ENCODE results near the gene ACO2. TPM values are rescaled to one million over a fixed set of nuclear protein-coding genes. Genes with fewer than 3 reads are reported as not detected.
A peak's percentile ranks its signal among the peaks of the same experiment; 100 is the strongest.

ACO2 gene
- total and polyA plus RNA-seq, 2 of the 13 experiments (the other 11 are each of a cell fraction or from before 2014, with no cell fraction given), result 19.2 to 45.6 TPM

DNA sequence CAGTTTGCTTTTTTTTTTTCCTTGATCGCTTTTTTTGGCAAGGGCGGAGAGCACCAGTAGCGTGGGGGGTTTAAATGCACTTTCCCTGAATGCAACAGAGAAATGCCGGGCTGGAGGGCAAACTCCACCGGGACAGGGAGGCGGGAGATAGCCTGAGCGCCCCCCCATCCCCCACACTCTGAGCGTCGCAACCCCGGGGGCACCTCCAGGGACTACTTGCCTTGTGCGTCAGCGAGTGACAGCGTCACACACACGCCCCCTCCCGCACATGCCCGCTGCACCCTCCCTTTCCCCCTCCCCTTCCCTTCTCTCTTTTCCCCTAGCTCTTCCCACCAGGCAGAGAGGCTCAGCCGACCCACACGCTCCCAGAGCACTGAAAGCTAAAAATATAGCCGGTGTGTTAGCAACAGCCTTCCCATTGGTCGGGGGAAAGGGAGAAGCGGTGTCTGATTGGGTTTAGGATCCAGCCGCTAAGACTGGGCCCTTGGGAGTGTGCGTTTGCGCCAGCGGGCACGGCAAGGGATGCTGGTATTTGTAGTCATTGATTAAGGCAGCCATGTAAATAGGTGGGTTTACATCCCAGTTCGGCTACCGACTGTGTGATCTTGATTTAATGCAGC, 20.6 kb upstream of the ACO2 start (continued):
- TF ChIP-seq, protein P1, sequence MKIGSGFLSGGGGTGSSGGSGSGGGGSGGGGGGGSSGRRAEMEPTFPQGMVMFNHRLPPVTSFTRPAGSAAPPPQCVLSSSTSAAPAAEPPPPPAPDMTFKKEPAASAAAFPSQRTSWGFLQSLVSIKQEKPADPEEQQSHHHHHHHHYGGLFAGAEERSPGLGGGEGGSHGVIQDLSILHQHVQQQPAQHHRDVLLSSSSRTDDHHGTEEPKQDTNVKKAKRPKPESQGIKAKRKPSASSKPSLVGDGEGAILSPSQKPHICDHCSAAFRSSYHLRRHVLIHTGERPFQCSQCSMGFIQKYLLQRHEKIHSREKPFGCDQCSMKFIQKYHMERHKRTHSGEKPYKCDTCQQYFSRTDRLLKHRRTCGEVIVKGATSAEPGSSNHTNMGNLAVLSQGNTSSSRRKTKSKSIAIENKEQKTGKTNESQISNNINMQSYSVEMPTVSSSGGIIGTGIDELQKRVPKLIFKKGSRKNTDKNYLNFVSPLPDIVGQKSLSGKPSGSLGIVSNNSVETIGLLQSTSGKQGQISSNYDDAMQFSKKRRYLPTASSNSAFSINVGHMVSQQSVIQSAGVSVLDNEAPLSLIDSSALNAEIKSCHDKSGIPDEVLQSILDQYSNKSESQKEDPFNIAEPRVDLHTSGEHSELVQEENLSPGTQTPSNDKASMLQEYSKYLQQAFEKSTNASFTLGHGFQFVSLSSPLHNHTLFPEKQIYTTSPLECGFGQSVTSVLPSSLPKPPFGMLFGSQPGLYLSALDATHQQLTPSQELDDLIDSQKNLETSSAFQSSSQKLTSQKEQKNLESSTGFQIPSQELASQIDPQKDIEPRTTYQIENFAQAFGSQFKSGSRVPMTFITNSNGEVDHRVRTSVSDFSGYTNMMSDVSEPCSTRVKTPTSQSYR (CRISPR knock-in tag; IDR thresholded peaks at IDR 0.05; ENCODE audit: borderline replicate concordance), result peak; percentile 98
- TF ChIP-seq TAF1 (CRISPR knock-in tag; IDR thresholded peaks at IDR 0.05) (peak; percentile 84), ZNF775 (CRISPR knock-in tag; IDR thresholded peaks at IDR 0.05; ENCODE audit: borderline replicate concordance) (no peak), NFE2L1 (CRISPR knock-in tag; IDR thresholded peaks at IDR 0.05; ENCODE audit: borderline replicate concordance) (no peak), ZNF616 (CRISPR knock-in tag; IDR thresholded peaks at IDR 0.05; ENCODE audit: low read depth) (0 out of 2 replicates have a peak, but pooled peaks have one; percentile 66), ZNF205 (CRISPR knock-in tag; IDR thresholded peaks at IDR 0.05) (no peak), RFXANK (CRISPR knock-in tag; IDR thresholded peaks at IDR 0.05) (peak; percentile 99), ZNF790 (CRISPR knock-in tag; IDR thresholded peaks at IDR 0.05; ENCODE audit: borderline replicate concordance) (0 out of 2 replicates have a peak, but pooled peaks have one; percentile 15), ZNF550 (CRISPR knock-in tag; IDR thresholded peaks at IDR 0.05; ENCODE audit: borderline replicate concordance) (no peak), KMT2A (CRISPR knock-in tag; IDR thresholded peaks at IDR 0.05) (peak; percentile 58; the same call in 1 of the 2 replicates), ZNF232 (CRISPR knock-in tag; IDR thresholded peaks at IDR 0.05; ENCODE audit: borderline replicate concordance) (no peak), ZNF329 (CRISPR knock-in tag; IDR thresholded peaks at IDR 0.05; ENCODE audit: low read depth) (no peak), ZNF75D (CRISPR knock-in tag; IDR thresholded peaks at IDR 0.05; ENCODE audit: borderline replicate concordance) (no peak), POGZ (CRISPR knock-in tag; IDR thresholded peaks at IDR 0.05) (peak; percentile 58; the same call in 1 of the 2 replicates), PHF20 (CRISPR knock-in tag; IDR thresholded peaks at IDR 0.05) (no peak), HCFC1 (IDR thresholded peaks at IDR 0.05; ENCODE audit: low read depth, low read length) (peak; percentile 86), ZFP1 (CRISPR knock-in tag; IDR thresholded peaks at IDR 0.05) (peak; percentile 42; the same call in 1 of the 2 replicates)
- TF ChIP-seq, protein P2, sequence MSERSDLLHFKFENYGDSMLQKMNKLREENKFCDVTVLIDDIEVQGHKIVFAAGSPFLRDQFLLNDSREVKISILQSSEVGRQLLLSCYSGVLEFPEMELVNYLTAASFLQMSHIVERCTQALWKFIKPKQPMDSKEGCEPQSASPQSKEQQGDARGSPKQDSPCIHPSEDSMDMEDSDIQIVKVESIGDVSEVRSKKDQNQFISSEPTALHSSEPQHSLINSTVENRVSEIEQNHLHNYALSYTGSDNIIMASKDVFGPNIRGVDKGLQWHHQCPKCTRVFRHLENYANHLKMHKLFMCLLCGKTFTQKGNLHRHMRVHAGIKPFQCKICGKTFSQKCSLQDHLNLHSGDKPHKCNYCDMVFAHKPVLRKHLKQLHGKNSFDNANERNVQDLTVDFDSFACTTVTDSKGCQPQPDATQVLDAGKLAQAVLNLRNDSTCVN (CRISPR knock-in tag; IDR thresholded peaks at IDR 0.05; ENCODE audit: borderline replicate concordance), result peak; percentile 15; the same call in 1 of the 2 replicates
- TF ChIP-seq, protein P3, sequence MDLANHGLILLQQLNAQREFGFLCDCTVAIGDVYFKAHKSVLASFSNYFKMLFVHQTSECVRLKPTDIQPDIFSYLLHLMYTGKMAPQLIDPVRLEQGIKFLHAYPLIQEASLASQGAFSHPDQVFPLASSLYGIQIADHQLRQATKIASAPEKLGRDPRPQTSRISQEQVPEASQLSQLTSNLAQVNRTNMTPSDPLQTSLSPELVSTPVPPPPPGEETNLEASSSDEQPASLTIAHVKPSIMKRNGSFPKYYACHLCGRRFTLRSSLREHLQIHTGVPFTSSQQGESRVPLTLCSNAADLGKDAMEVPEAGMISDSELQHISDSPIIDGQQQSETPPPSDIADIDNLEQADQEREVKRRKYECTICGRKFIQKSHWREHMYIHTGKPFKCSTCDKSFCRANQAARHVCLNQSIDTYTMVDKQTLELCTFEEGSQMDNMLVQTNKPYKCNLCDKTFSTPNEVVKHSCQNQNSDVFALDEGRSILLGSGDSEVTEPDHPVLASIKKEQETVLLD (CRISPR knock-in tag; IDR thresholded peaks at IDR 0.05; ENCODE audit: low read depth), result no peak
- TF ChIP-seq, protein P4, sequence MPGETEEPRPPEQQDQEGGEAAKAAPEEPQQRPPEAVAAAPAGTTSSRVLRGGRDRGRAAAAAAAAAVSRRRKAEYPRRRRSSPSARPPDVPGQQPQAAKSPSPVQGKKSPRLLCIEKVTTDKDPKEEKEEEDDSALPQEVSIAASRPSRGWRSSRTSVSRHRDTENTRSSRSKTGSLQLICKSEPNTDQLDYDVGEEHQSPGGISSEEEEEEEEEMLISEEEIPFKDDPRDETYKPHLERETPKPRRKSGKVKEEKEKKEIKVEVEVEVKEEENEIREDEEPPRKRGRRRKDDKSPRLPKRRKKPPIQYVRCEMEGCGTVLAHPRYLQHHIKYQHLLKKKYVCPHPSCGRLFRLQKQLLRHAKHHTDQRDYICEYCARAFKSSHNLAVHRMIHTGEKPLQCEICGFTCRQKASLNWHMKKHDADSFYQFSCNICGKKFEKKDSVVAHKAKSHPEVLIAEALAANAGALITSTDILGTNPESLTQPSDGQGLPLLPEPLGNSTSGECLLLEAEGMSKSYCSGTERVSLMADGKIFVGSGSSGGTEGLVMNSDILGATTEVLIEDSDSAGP (CRISPR knock-in tag; IDR thresholded peaks at IDR 0.05; ENCODE audit: borderline replicate concordance), result peak; percentile 77
- TF ChIP-seq, protein P5, sequence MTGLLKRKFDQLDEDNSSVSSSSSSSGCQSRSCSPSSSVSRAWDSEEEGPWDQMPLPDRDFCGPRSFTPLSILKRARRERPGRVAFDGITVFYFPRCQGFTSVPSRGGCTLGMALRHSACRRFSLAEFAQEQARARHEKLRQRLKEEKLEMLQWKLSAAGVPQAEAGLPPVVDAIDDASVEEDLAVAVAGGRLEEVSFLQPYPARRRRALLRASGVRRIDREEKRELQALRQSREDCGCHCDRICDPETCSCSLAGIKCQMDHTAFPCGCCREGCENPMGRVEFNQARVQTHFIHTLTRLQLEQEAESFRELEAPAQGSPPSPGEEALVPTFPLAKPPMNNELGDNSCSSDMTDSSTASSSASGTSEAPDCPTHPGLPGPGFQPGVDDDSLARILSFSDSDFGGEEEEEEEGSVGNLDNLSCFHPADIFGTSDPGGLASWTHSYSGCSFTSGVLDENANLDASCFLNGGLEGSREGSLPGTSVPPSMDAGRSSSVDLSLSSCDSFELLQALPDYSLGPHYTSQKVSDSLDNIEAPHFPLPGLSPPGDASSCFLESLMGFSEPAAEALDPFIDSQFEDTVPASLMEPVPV (CRISPR knock-in tag; IDR thresholded peaks at IDR 0.05), result no peak

Measured in HepG2 (cell line).